OCI-LY7 (cell line): ENCODE data around the gene DLGAP4. TPM values are rescaled to one million over a fixed set of nuclear protein-coding genes. Genes with fewer than 3 reads are reported as not detected.

ENCODE experiments used
- BruUV-seq: library from RNA; stranded (reverse); fragments of 400-500 nt; replicated peaks from 2 replicates; lab custom pipeline; 2021; lab: Mats Ljungman, UMichigan
- CTCF ChIA-PET: fragments of 300-600 bp; sonication (Branson Sonifier 250); formaldehyde crosslinking; loops from one replicate; lab custom pipeline; 2022; ENCODE audit warnings: antibody characterized with exemption; ENCODE audit not compliant: unreplicated experiment; lab: Charles Lee
- POLR2A ChIA-PET: fragments of 300-600 bp; sonication (Branson Sonifier 250); formaldehyde crosslinking; loops from one replicate; lab custom pipeline; 2022; ENCODE audit warnings: antibody characterized with exemption; lab: Charles Lee
- DNase-seq: peaks from one replicate; pipeline ENCODE4 v3.0.0-alpha.2; 2015; ENCODE audit warnings: low spot score
- H2AFZ ChIP-seq: fragments of 200-600 bp; sonication (generic), shearing (Covaris generic); 2 replicates; pipeline ENCODE4 v1.6.1; 2014; ENCODE audit warnings: mild to moderate bottlenecking, antibody characterized with exemption, low read length, moderate library complexity
- H3K27ac ChIP-seq: fragments of 200-600 bp; sonication (generic); 2 replicates; pipeline ENCODE4 v1.5.1; 2014; ENCODE audit warnings: mixed run types, low read depth, mild to moderate bottlenecking, moderate library complexity, low read length, inconsistent platforms; ENCODE audit not compliant: poor library complexity, severe bottlenecking
- H3K36me3 ChIP-seq: fragments of 200-600 bp; sonication (generic); 2 replicates; pipeline ENCODE4 v1.6.1; 2014; ENCODE audit warnings: mild to moderate bottlenecking, antibody characterized with exemption, low read length, moderate library complexity, mixed read lengths; ENCODE audit not compliant: insufficient read depth
- H3K4me1 ChIP-seq: fragments of 200-600 bp; sonication (generic); 2 replicates; pipeline ENCODE4 v1.5.1; 2014; ENCODE audit warnings: mild to moderate bottlenecking, low read length; ENCODE audit not compliant: insufficient read depth, poor library complexity, severe bottlenecking
- H3K4me2 ChIP-seq: fragments of 200-600 bp; sonication (generic); 2 replicates; pipeline ENCODE4 v1.6.1; 2014; ENCODE audit warnings: mild to moderate bottlenecking, low read length
- H3K4me3 ChIP-seq: fragments of 200-600 bp; sonication (generic); 2 replicates; pipeline ENCODE4 v1.5.1; 2014; ENCODE audit warnings: mild to moderate bottlenecking, low read depth, low read length; ENCODE audit not compliant: poor library complexity, severe bottlenecking
- H3K79me2 ChIP-seq: fragments of 200-600 bp; sonication (generic); 2 replicates; pipeline ENCODE4 v1.6.1; 2016; ENCODE audit warnings: low read depth, mild to moderate bottlenecking, low read length, moderate library complexity, mixed read lengths; ENCODE audit not compliant: insufficient read depth
- H3K9me2 ChIP-seq: fragments of 200-600 bp; sonication (generic); 2 replicates; pipeline ENCODE4 v1.6.1; 2016; ENCODE audit warnings: mild to moderate bottlenecking, low read length, mixed read lengths; ENCODE audit not compliant: insufficient read depth
- H3K9me3 ChIP-seq: fragments of 200-600 bp; sonication (generic); 2 replicates; pipeline ENCODE4 v1.6.1; 2014; ENCODE audit warnings: mild to moderate bottlenecking, mixed run types, low read length, mixed read lengths
- H4K20me1 ChIP-seq: fragments of 200-600 bp; sonication (generic); 2 replicates; pipeline ENCODE4 v1.6.1; 2014; ENCODE audit warnings: mild to moderate bottlenecking, antibody characterized with exemption, low read length, moderate library complexity, mixed read lengths; ENCODE audit not compliant: insufficient read depth
- CTCF ChIP-seq: fragments of 200-600 bp; sonication (generic); conservative IDR thresholded peaks from 2 replicates; pipeline ENCODE4 v1.5.1; 2014; ENCODE audit warnings: mild to moderate bottlenecking, antibody characterized with exemption, low read length, moderate library complexity, mixed read lengths
- EZH2phosphoT487 ChIP-seq: fragments of 200-600 bp; sonication (generic); IDR thresholded peaks from 2 replicates; pipeline ENCODE4 v1.6.1; 2018; ENCODE audit warnings: low read depth, borderline replicate concordance, mild to moderate bottlenecking, mixed run types, antibody characterized with exemption, low read length, moderate library complexity, mixed read lengths
- intact Hi-C: fragments of 100-400 bp; cut with micrococcal nuclease; formaldehyde crosslinking; loops from one replicate; pipeline ENCODE4 v1.10.0; 2022; ENCODE audit not compliant: unreplicated experiment
- total RNA-seq, 2 experiments: library from RNA; depleted of rRNA in 1 of 2; stranded (reverse); fragments of >200 nt in 1 of 2; shearing (Covaris generic) in 1 of 2; gene quantifications; 2 replicates each; pipeline ENCODE4 v1.2.3, GENCODE V29; 2014 to 2022

DLGAP4 gene
- total RNA-seq, 2 experiments from 2014 or later, result 7.7 to 41.6 TPM

- H3K27ac ChIP-seq, result no peak overlapping the region
- no peak overlapping the region for H3K4me3 ChIP-seq
- intact Hi-C loops, result no loop called here
- no TSS peak for BruUV-seq
- no peak overlapping the region for H3K4me2 ChIP-seq
- no peaks in the 10 kb centered on the region for H3K4me1 ChIP-seq
- H4K20me1 ChIP-seq, result no peaks in the 10 kb centered on the region
- H3K36me3 ChIP-seq, result no peaks in the 10 kb centered on the region
- no peaks in the 10 kb centered on the region for H3K9me3 ChIP-seq
- no peak for DNase-seq
- H3K9me2 ChIP-seq, result no peaks in the 10 kb centered on the region
- CTCF ChIA-PET, result no interaction called here
- POLR2A ChIA-PET, result no interaction called here
- no peak for TF ChIP-seq EZH2phosphoT487
- TF ChIP-seq CTCF, result no peak
- no peaks in the 10 kb centered on the region for H3K79me2 ChIP-seq
- H2AFZ ChIP-seq, result no peak overlapping the region
Measured at GRCh38 chr20:36311854-36312723, 6.0 kb downstream of the DLGAP4 start.

DNA sequence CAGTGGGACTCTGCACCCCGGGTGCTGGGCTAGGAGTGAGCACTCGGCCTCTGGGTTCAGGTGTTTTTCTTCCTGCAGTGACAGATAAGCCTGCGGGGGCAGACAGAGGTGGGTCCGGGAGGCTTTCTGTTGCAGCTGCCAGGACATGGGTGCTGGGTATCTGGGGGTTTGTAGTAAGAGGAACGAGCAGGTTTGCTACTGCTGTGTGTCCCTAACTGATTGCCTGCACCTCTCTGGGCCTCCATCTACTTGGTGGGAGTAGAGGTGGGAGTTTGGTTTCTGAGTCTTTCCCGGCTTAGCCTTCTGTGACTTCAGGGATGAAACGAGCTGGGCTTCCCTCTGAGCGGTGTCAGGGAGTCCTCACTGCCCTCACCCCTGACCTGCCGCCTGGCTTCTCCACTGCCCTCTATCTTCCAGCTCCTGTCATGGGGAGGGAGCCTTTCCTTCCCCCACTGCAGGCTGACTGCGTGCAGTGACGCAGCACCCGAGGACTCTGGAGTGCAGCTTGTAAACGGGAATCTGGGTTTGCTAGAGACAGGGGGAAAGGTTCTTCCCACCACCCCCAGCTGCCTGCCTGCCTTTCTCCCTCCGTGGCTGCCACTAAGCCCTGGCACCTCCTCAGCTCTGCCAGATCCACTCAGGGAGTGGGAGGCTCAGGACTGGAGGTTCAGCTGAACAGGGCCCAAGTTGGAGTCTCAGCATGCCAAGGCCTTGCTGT, 6.7 kb downstream of the DLGAP4 start:
- no peak for DNase-seq
- H4K20me1 ChIP-seq, result no peaks in the 10 kb centered on the region
- BruUV-seq, result no TSS peak
- no peaks in the 10 kb centered on the region for H3K79me2 ChIP-seq
- ChIA-PET POLR2A (no interaction called here), CTCF (no interaction called here)
- intact Hi-C loops, result no loop called here
- H2AFZ ChIP-seq, result no peak overlapping the region
- H3K9me3 ChIP-seq, result no peaks in the 10 kb centered on the region
- H3K4me3 ChIP-seq, result no peak overlapping the region
- H3K36me3 ChIP-seq, result no peaks in the 10 kb centered on the region
- H3K4me2 ChIP-seq, result no peak overlapping the region
- TF ChIP-seq CTCF (no peak), EZH2phosphoT487 (no peak)
- no peaks in the 10 kb centered on the region for H3K4me1 ChIP-seq
- no peak overlapping the region for H3K27ac ChIP-seq
- H3K9me2 ChIP-seq, result no peaks in the 10 kb centered on the region
